ENCODE measurements around the gene PPP1R11. TPM values are rescaled to one million over a fixed set of nuclear protein-coding genes. Genes with fewer than 3 reads are reported as not detected.

PPP1R11 gene
- total and polyA plus RNA-seq, 2 of the 13 experiments (the other 11 are each of a cell fraction or from before 2014, with no cell fraction given), result 32.1 to 58.9 TPM

GRCh38 chr6:30075094-30075789, 8.2 kb downstream of the PPP1R11 start, which contains the start of gene RNF39 (continued):
- TF ChIP-seq AGO2 (optimal IDR thresholded peaks at IDR 0.05; ENCODE audit: low read depth, low read length) (peak; percentile 26), ZNF772 (CRISPR knock-in tag; IDR thresholded peaks at IDR 0.05) (no peak; the same call in 1 of the 2 replicates), POLR2AphosphoS5 (IDR thresholded peaks at IDR 0.05; ENCODE audit: low read depth, low read length) (no peak), STAT6 (CRISPR knock-in tag; IDR thresholded peaks at IDR 0.05; ENCODE audit: borderline replicate concordance) (no peak), ZNF674 (CRISPR knock-in tag; IDR thresholded peaks at IDR 0.05; ENCODE audit: low read depth) (no peak), ZNF800 (CRISPR knock-in tag; IDR thresholded peaks at IDR 0.05) (peak; percentile 86), ZNF205 (CRISPR knock-in tag; IDR thresholded peaks at IDR 0.05) (no peak; the same call in 1 of the 2 replicates), ZNF230 (CRISPR knock-in tag; IDR thresholded peaks at IDR 0.05) (no peak), SETDB1 (CRISPR knock-in tag; IDR thresholded peaks at IDR 0.05; ENCODE audit: borderline replicate concordance) (no peak), KDM4B (CRISPR knock-in tag; IDR thresholded peaks at IDR 0.05) (no peak), PHF21A (CRISPR knock-in tag; IDR thresholded peaks at IDR 0.05) (no peak), CBX1 (IDR thresholded peaks at IDR 0.05; ENCODE audit: low read depth) (no peak), ZBTB7A (CRISPR knock-in tag; IDR thresholded peaks at IDR 0.05) (peak; percentile 40; the same call in 1 of the 2 replicates), RORA (CRISPR knock-in tag; IDR thresholded peaks at IDR 0.05) (no peak), ZNF704 (CRISPR knock-in tag; IDR thresholded peaks at IDR 0.05; ENCODE audit: borderline replicate concordance) (peak; percentile 71; the same call in 1 of the 2 replicates), RELA (CRISPR knock-in tag; IDR thresholded peaks at IDR 0.05) (no peak), HNRNPLL (IDR thresholded peaks at IDR 0.05; ENCODE audit: low read depth, low read length, poor library complexity, severe bottlenecking) (peak; percentile 6), ZNF20 (CRISPR knock-in tag; IDR thresholded peaks at IDR 0.05) (peak; percentile 28; the same call in 1 of the 2 replicates), ATM (IDR thresholded peaks at IDR 0.05; ENCODE audit: borderline replicate concordance) (no peak), ESRRA (CRISPR knock-in tag; IDR thresholded peaks at IDR 0.05; ENCODE audit: low read depth) (no peak), NCOA1 (CRISPR knock-in tag; IDR thresholded peaks at IDR 0.05) (no peak; the same call in 1 of the 2 replicates), FOXJ3 (CRISPR knock-in tag; IDR thresholded peaks at IDR 0.05; ENCODE audit: borderline replicate concordance) (peak; percentile 20; the same call in 1 of the 2 replicates), ZBTB39 (CRISPR knock-in tag; IDR thresholded peaks at IDR 0.05) (no peak; the same call in 1 of the 2 replicates)
